Right atrium auricular region (tissue), 2 donors: ENCODE measurements around the gene NBAS. TPM values are rescaled to one million over a fixed set of nuclear protein-coding genes. Genes with fewer than 3 reads are reported as not detected.

Experiments
- DNase-seq: peaks from one replicate; pipeline ENCODE4 v3.0.0-alpha.2; 2019; ENCODE audit warnings: low spot score
- H3K27ac ChIP-seq, 2 donors: fragments of 200-600 bp; sonication (generic); 1 replicate in 1 of 2; 2 replicates in 1 of 2; pipeline ENCODE4 v1.5.1; 2016 to 2019
- H3K27me3 ChIP-seq, 2 donors: fragments of 200-600 bp; sonication (generic); one replicate each; pipeline versions ENCODE4 v1.5.1 to v1.6.0; 2017 to 2019
- H3K36me3 ChIP-seq: fragments of 200-600 bp; sonication (generic); one replicate; pipeline ENCODE4 v1.5.1; 2016
- H3K4me1 ChIP-seq, 2 donors: fragments of 200-600 bp; sonication (generic); one replicate each; pipeline versions ENCODE4 v1.5.1 to v1.6.0; 2017 to 2019
- H3K4me3 ChIP-seq, 2 donors: fragments of 200-600 bp; sonication (generic); 1 replicate in 1 of 2; 2 replicates in 1 of 2; pipeline ENCODE4 v1.5.1; 2017 to 2019; ENCODE audit warnings: mild to moderate bottlenecking in 1 of 2, moderate library complexity in 1 of 2
- H3K9me3 ChIP-seq, 2 donors: fragments of 200-600 bp; sonication (generic); one replicate each; pipeline ENCODE4 v1.5.1; 2019
- CTCF ChIP-seq, 2 donors: fragments of 200-600 bp; sonication (generic); IDR thresholded peaks; one replicate each; pipeline ENCODE4 v1.5.1; 2019; ENCODE audit warnings: antibody characterized with exemption in 2 of 2
- total RNA-seq, 2 donors: library from RNA; depleted of rRNA; stranded (reverse); fragments of >200 nt; gene quantifications; one replicate each; pipeline ENCODE4 v1.1.0, GENCODE V29; 2016

Gene NBAS
- total RNA-seq, 2 donors from 2014 or later: 31.1 to 39.1 TPM

GRCh38 chr2:15364561-15364960 is 196.6 kb downstream of the NBAS start:
- DNase-seq: no peak
- Histone ChIP-seq H3K36me3 (peaks cover 14% of the 10 kb centered on the region), H3K4me1 (no peaks in the 10 kb centered on the region), H3K4me3 (no peak overlapping the region), H3K27me3 (no peaks in the 10 kb centered on the region), H3K27ac (no peak overlapping the region), H3K9me3 (no peaks in the 10 kb centered on the region)
- TF ChIP-seq CTCF (IDR thresholded peaks at IDR 0.05): no peak

GRCh38 chr2:15363734-15364133 is 197.4 kb downstream of the NBAS start:
- Histone ChIP-seq H3K27ac (no peak overlapping the region), H3K4me3 (no peak overlapping the region), H3K9me3 (no peaks in the 10 kb centered on the region), H3K36me3 (peaks cover 14% of the 10 kb centered on the region), H3K27me3 (no peaks in the 10 kb centered on the region), H3K4me1 (no peaks in the 10 kb centered on the region)
- no peak for TF ChIP-seq CTCF (IDR thresholded peaks at IDR 0.05)
- no peak for DNase-seq

GRCh38 chr2:15363142-15363541 is 198.0 kb downstream of the NBAS start:
- H3K27ac ChIP-seq: no peak overlapping the region
- peaks cover 14% of the 10 kb centered on the region for H3K36me3 ChIP-seq
- H3K4me3 ChIP-seq: no peak overlapping the region
- no peak for TF ChIP-seq CTCF (IDR thresholded peaks at IDR 0.05)
- no peaks in the 10 kb centered on the region for H3K27me3 ChIP-seq
- H3K4me1 ChIP-seq: no peaks in the 10 kb centered on the region
- no peak for DNase-seq
- H3K9me3 ChIP-seq: no peaks in the 10 kb centered on the region

GRCh38 chr2:15359716-15360531 is 201.2 kb downstream of the NBAS start:
- Histone ChIP-seq H3K4me3 (no peak overlapping the region), H3K36me3 (no peaks in the 10 kb centered on the region), H3K27me3 (no peaks in the 10 kb centered on the region), H3K9me3 (no peaks in the 10 kb centered on the region), H3K4me1 (no peaks in the 10 kb centered on the region), H3K27ac (no peak overlapping the region)
- TF ChIP-seq CTCF (IDR thresholded peaks at IDR 0.05): no peak
- DNase-seq: no peak

GRCh38 chr2:15357922-15358321 is 203.2 kb downstream of the NBAS start:
- H3K9me3 ChIP-seq: no peaks in the 10 kb centered on the region

More at GRCh38 chr2:15357922-15358321, 203.2 kb downstream of the NBAS start:
- Histone ChIP-seq H3K27me3 (no peaks in the 10 kb centered on the region), H3K27ac (no peak overlapping the region), H3K4me1 (no peaks in the 10 kb centered on the region), H3K4me3 (no peak overlapping the region), H3K36me3 (no peaks in the 10 kb centered on the region)
- DNase-seq: no peak
- no peak for TF ChIP-seq CTCF (IDR thresholded peaks at IDR 0.05)
